Neural progenitor cell (in vitro differentiated cells): ENCODE data around the gene ATP1A1. TPM values are rescaled to one million over a fixed set of nuclear protein-coding genes. Genes with fewer than 3 reads are reported as not detected.

ENCODE experiments used
- DNase-seq: peaks from one replicate; pipeline ENCODE4 v3.0.0-alpha.2; 2016; ENCODE audit warnings: low spot score
- H2AFZ ChIP-seq: fragments of 200-600 bp; sonication (generic); replicated peaks from 2 replicates; pipeline ENCODE4 v1.6.1; 2016; ENCODE audit warnings: antibody characterized with exemption
- H3F3A ChIP-seq: fragments of 200-600 bp; sonication (generic); 2 replicates; pipeline ENCODE4 v1.6.1; 2016; ENCODE audit warnings: antibody characterized with exemption, low read depth
- H3K27ac ChIP-seq: fragments of 200-600 bp; sonication (generic); 2 replicates; pipeline ENCODE4 v1.5.1; 2016; ENCODE audit warnings: mild to moderate bottlenecking
- H3K27me3 ChIP-seq: fragments of 200-600 bp; sonication (generic); 2 replicates; pipeline ENCODE4 v1.6.1; 2016; ENCODE audit warnings: mild to moderate bottlenecking, moderate library complexity
- H3K36me3 ChIP-seq: fragments of 200-600 bp; sonication (generic); 2 replicates; pipeline ENCODE4 v1.5.1; 2016
- H3K4me1 ChIP-seq: fragments of 200-600 bp; sonication (generic); 2 replicates; pipeline ENCODE4 v1.6.1; 2016; ENCODE audit warnings: mixed run types
- H3K4me2 ChIP-seq: fragments of 200-600 bp; sonication (generic); 2 replicates; pipeline ENCODE4 v1.6.1; 2016
- H3K4me3 ChIP-seq: fragments of 200-600 bp; sonication (generic); 2 replicates; pipeline ENCODE4 v1.5.1; 2016
- H3K79me2 ChIP-seq: fragments of 200-600 bp; sonication (generic); 2 replicates; pipeline ENCODE4 v1.6.1; 2016; ENCODE audit warnings: low read depth
- H3K9ac ChIP-seq: fragments of 200-600 bp; sonication (generic); 2 replicates; pipeline ENCODE4 v1.6.1; 2016
- H3K9me3 ChIP-seq: fragments of 200-600 bp; sonication (generic); 2 replicates; pipeline ENCODE4 v1.5.1; 2016; ENCODE audit warnings: low read depth
- H4K20me1 ChIP-seq: fragments of 200-600 bp; sonication (generic); 2 replicates; pipeline ENCODE4 v1.6.1; 2016; ENCODE audit warnings: low read depth
- H3K27ac Mint-ChIP-seq: 3 replicates; pipeline ENCODE4 v1.8.0; 2021; ENCODE audit warnings: mixed read lengths
- H3K27me3 Mint-ChIP-seq: 2 replicates; pipeline ENCODE4 v1.8.0; 2022; ENCODE audit warnings: low read depth, mild to moderate bottlenecking, inconsistent platforms, moderate library complexity, mixed read lengths; ENCODE audit not compliant: insufficient read depth
- H3K36me3 Mint-ChIP-seq: 3 replicates; pipeline ENCODE4 v1.8.0; 2021; ENCODE audit warnings: mixed read lengths
- H3K4me1 Mint-ChIP-seq: 3 replicates; pipeline ENCODE4 v1.8.0; 2021; ENCODE audit warnings: mixed read lengths
- H3K4me3 Mint-ChIP-seq: 3 replicates; pipeline ENCODE4 v1.8.0; 2021; ENCODE audit warnings: mild to moderate bottlenecking, moderate library complexity, mixed read lengths
- H3K9me3 Mint-ChIP-seq: 3 replicates; pipeline ENCODE4 v1.8.0; 2020; ENCODE audit warnings: mixed read lengths
- CTCF ChIP-seq: fragments of 200-600 bp; sonication (generic); IDR thresholded peaks from 2 replicates; pipeline ENCODE4 v1.5.1; 2017; ENCODE audit warnings: antibody characterized with exemption, mild to moderate bottlenecking
- EZH2 ChIP-seq: fragments of 200-600 bp; sonication (generic); IDR thresholded peaks from 2 replicates; pipeline ENCODE4 v1.6.1; 2017; ENCODE audit warnings: antibody characterized with exemption, mild to moderate bottlenecking, moderate library complexity
- EZH2phosphoT487 ChIP-seq: fragments of 200-600 bp; sonication (generic); IDR thresholded peaks from 2 replicates; pipeline ENCODE4 v1.6.1; 2017; ENCODE audit warnings: antibody characterized with exemption
- small RNA-seq: library from RNA; depleted of rRNA; stranded (forward); fragments of <200 nt; gene quantifications from one replicate; pipeline ENCODE3, GENCODE V24; 2015
- total RNA-seq: library from RNA; depleted of rRNA; stranded (reverse); fragments of >200 nt; gene quantifications from 2 replicates; pipeline ENCODE4 v1.2.3, GENCODE V29; 2015; ENCODE audit warnings: low replicate concordance

Gene ATP1A1
- total RNA-seq, 1 donor from 2014 or later, result 61.5 TPM

DNA sequence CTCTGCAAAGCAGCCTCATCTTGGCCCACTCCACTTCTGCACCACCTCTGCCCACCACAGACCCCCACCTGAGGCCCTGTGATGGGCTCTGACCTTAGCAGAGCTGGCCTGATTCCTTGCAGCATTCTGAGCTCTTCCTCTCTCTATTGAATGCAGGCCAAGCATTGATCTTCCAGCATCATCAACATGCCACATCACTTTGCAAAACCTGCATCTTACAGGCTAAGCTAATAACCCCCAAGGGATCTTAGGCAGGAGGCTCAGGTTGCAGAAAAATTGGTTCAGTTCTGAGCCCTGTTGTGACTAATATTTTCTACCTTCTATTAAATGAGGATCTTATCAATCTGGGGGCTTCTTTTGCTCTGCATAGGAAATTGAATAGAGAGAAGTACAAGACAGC, 78.7 kb downstream of the ATP1A1 start:
- H4K20me1 ChIP-seq, result no peaks in the 10 kb centered on the region
- H3K4me2 ChIP-seq, result no peak overlapping the region
- H2AFZ ChIP-seq, result no peak overlapping the region
- TF ChIP-seq EZH2phosphoT487 (no peak), EZH2 (no peak), CTCF (no peak)
- H3K4me3 Mint-ChIP-seq, result no peak overlapping the region
- no peaks in the 10 kb centered on the region for H3K36me3 Mint-ChIP-seq
- DNase-seq, result no peak
- H3K4me1 Mint-ChIP-seq, result peaks cover 3% of the 10 kb centered on the region
- no peaks in the 10 kb centered on the region for H3K9me3 Mint-ChIP-seq
- no peaks in the 10 kb centered on the region for H3K36me3 ChIP-seq
- no peak overlapping the region for H3K4me3 ChIP-seq
- no peaks in the 10 kb centered on the region for H3K9me3 ChIP-seq
- no peaks in the 10 kb centered on the region for H3F3A ChIP-seq
- no peaks in the 10 kb centered on the region for H3K79me2 ChIP-seq
- no peak overlapping the region for H3K27ac ChIP-seq
- peaks cover 2% of the 10 kb centered on the region for H3K27me3 Mint-ChIP-seq
- no peak overlapping the region for H3K9ac ChIP-seq
- peaks cover 6% of the 10 kb centered on the region for H3K4me1 ChIP-seq
- H3K27ac Mint-ChIP-seq, result no peak overlapping the region
- H3K27me3 ChIP-seq, result no peaks in the 10 kb centered on the region

GRCh38 chr1:116453481-116453880, 80.4 kb downstream of the ATP1A1 start:
- no peaks in the 10 kb centered on the region for H3K9me3 Mint-ChIP-seq
- H3K4me1 ChIP-seq, result peaks cover 13% of the 10 kb centered on the region
- H3K36me3 ChIP-seq, result no peaks in the 10 kb centered on the region
- DNase-seq, result no peak
- no peak overlapping the region for H3K4me2 ChIP-seq
- H3K9me3 ChIP-seq, result no peaks in the 10 kb centered on the region
- H3F3A ChIP-seq, result no peaks in the 10 kb centered on the region
- H3K9ac ChIP-seq, result no peak overlapping the region
- no peaks in the 10 kb centered on the region for H3K79me2 ChIP-seq
- TF ChIP-seq EZH2phosphoT487 (no peak), EZH2 (no peak), CTCF (no peak)
- H3K27ac Mint-ChIP-seq, result no peak overlapping the region
- H2AFZ ChIP-seq, result peak overlapping the region; percentile 52
- no peaks in the 10 kb centered on the region for H3K27me3 ChIP-seq
- no peak overlapping the region for H3K27ac ChIP-seq
- H4K20me1 ChIP-seq, result no peaks in the 10 kb centered on the region
- no peak overlapping the region for H3K4me3 Mint-ChIP-seq
- peaks cover 9% of the 10 kb centered on the region for H3K4me1 Mint-ChIP-seq
- peaks cover 2% of the 10 kb centered on the region for H3K27me3 Mint-ChIP-seq
- no peaks in the 10 kb centered on the region for H3K36me3 Mint-ChIP-seq
- H3K4me3 ChIP-seq, result no peak overlapping the region

GRCh38 chr1:116453906-116454305, 80.9 kb downstream of the ATP1A1 start:
- Mint-ChIP-seq H3K36me3 (no peaks in the 10 kb centered on the region), H3K27ac (no peak overlapping the region), H3K9me3 (no peaks in the 10 kb centered on the region), H3K4me3 (no peak overlapping the region), H3K4me1 (peaks cover 13% of the 10 kb centered on the region), H3K27me3 (peaks cover 2% of the 10 kb centered on the region)
- H4K20me1 ChIP-seq, result no peaks in the 10 kb centered on the region
- peaks cover 17% of the 10 kb centered on the region for H3K4me1 ChIP-seq
- H3K36me3 ChIP-seq, result no peaks in the 10 kb centered on the region
- peak overlapping the region; percentile 52 for H2AFZ ChIP-seq
- no peak overlapping the region for H3K4me2 ChIP-seq
- no peaks in the 10 kb centered on the region for H3K27me3 ChIP-seq
- TF ChIP-seq EZH2 (no peak), CTCF (no peak), EZH2phosphoT487 (no peak)
- peak; percentile 34 for DNase-seq
- no peak overlapping the region for H3K27ac ChIP-seq
- no peaks in the 10 kb centered on the region for H3K79me2 ChIP-seq
- no peak overlapping the region for H3K9ac ChIP-seq
- H3K4me3 ChIP-seq, result no peak overlapping the region
- peaks cover 3% of the 10 kb centered on the region for H3F3A ChIP-seq
- H3K9me3 ChIP-seq, result no peaks in the 10 kb centered on the region

Small RNA genes lying within 50 kb of the gene (small RNA-seq; reads per million reads assigned to genes)
- not detected for gene RF00019
- not detected for gene RNU6-817P

Other genes with a start within 250 kb of the ATP1A1 start
- gene CD58, start 197.8 kb downstream of the ATP1A1 start, total RNA-seq, result 4.2 and 14.6 TPM in 2 replicates